Activated T-cell treated with anti-CD3 and anti-CD28 coated beads for 48 hours (primary cell): ENCODE results near the gene KRTAP16-1.
"Not testable (repeated sequence)": the region's sequence is repeated elsewhere in the genome, so short reads cannot be mapped to it uniquely, and the experiment has no call there.

Experiments used
- DNase-seq: peaks from one replicate; pipeline ENCODE4 v3.0.0-alpha.2; 2020; ENCODE audit warnings: low read depth

KRTAP16-1 gene

GRCh38 chr17:41301916-41302901, 6.9 kb downstream of the KRTAP16-1 start, which contains the start of gene KRTAP29-1:
Gene KRTAP29-1 (minus strand): TSS chr17:41302851. CDS start chr17:41302851, 0 bp downstream.
- no peak for DNase-seq

- no peak for DNase-seq
These were observed 7.8 kb downstream of the KRTAP16-1 start for GRCh38 chr17:41301204-41301790.

GRCh38 chr17:41298458-41299135, 10.5 kb downstream of the KRTAP16-1 start:
- DNase-seq: no peak

GRCh38 chr17:41296846-41297245, 12.3 kb downstream of the KRTAP16-1 start:
- no peak for DNase-seq

- DNase-seq: no peak
These were observed 15.1 kb downstream of the KRTAP16-1 start for GRCh38 chr17:41294016-41294415.

- DNase-seq: no peak
These were observed 22.1 kb downstream of the KRTAP16-1 start for GRCh38 chr17:41287050-41287449.

GRCh38 chr17:41284546-41284945, 24.6 kb downstream of the KRTAP16-1 start:
- no peak for DNase-seq

GRCh38 chr17:41284043-41284442, 25.1 kb downstream of the KRTAP16-1 start:
- no peak for DNase-seq

- no peak for DNase-seq
These were observed 30.7 kb downstream of the KRTAP16-1 start for GRCh38 chr17:41278176-41278955.

- not testable (repeated sequence) for DNase-seq
These were observed 33.4 kb downstream of the KRTAP16-1 start, which contains the start of gene KRTAP9-7 for GRCh38 chr17:41275648-41276190. Gene KRTAP9-7 (plus strand): TSS chr17:41275698. CDS start chr17:41275698, 0 bp downstream.

GRCh38 chr17:41271858-41272257, 37.3 kb downstream of the KRTAP16-1 start:
- no peak for DNase-seq

GRCh38 chr17:41271323-41271722, 37.8 kb downstream of the KRTAP16-1 start:
- DNase-seq: not testable (repeated sequence)

GRCh38 chr17:41267711-41268110, 41.4 kb downstream of the KRTAP16-1 start:
- DNase-seq: no peak

GRCh38 chr17:41265078-41265477, 44.0 kb downstream of the KRTAP16-1 start, which contains the start of gene KRTAP9-6:
Gene KRTAP9-6 (plus strand): TSS chr17:41265378. CDS start chr17:41265378, 0 bp downstream.
- no peak for DNase-seq

- no peak for DNase-seq
These were observed 44.5 kb downstream of the KRTAP16-1 start for GRCh38 chr17:41264599-41264998.

GRCh38 chr17:41263212-41263611, 45.9 kb downstream of the KRTAP16-1 start:
- DNase-seq: no peak

GRCh38 chr17:41258406-41258805, 50.7 kb downstream of the KRTAP16-1 start:
- no peak for DNase-seq
